Left kidney (tissue), 8 donors: ENCODE data around the gene RBMY1B. TPM values are rescaled to one million over a fixed set of nuclear protein-coding genes. Genes with fewer than 3 reads are reported as not detected.
"Not testable (repeated sequence)": the region's sequence is repeated elsewhere in the genome, so short reads cannot be mapped to it uniquely, and the experiment has no call there.

Experiments
- DNase-seq: peaks from one replicate; pipeline ENCODE4 v3.0.0-alpha.2; 2013
- long read RNA-seq, 8 donors: transcript quantifications; one replicate each; lab custom pipeline, GENCODE V29; 2026
- polyA plus RNA-seq: library from polyadenylated mRNA; unstranded; fragments of 120-200 nt; gene quantifications from one replicate; pipeline ENCODE4 v1.2.1, GENCODE V29; 2013; ENCODE audit not compliant: insufficient read length

The RBMY1B gene
- not detected for polyA plus RNA-seq
- long read RNA-seq, donor 1, result 0 reads
- long read RNA-seq, donor 2, result 0 reads
- long read RNA-seq, donor 3, result 0 reads
- long read RNA-seq, donor 4, result 0 reads
- long read RNA-seq, donor 5, result 0 reads
- long read RNA-seq, donor 6, result 0 reads
- long read RNA-seq, donor 7, result 0 reads
- long read RNA-seq, donor 8, result 0 reads

GRCh38 chrY:21511038-21511437 is at the start of gene RBMY1B:
Gene RBMY1B (plus strand): TSS chrY:21511338. CDS start chrY:21513351, 2,013 bp downstream.
- not testable (repeated sequence) for DNase-seq

GRCh38 chrY:21462915-21463314 is 48.2 kb upstream of the RBMY1B start:
- DNase-seq, result not testable (repeated sequence)

GRCh38 chrY:21482967-21483366 is 28.2 kb upstream of the RBMY1B start:
- no peak for DNase-seq

- not testable (repeated sequence) for DNase-seq
Measured at GRCh38 chrY:21534579-21534978, 23.4 kb downstream of the RBMY1B start, which contains the start of gene RBMY1A1. Gene RBMY1A1 (plus strand): TSS chrY:21534879. CDS start chrY:21536892, 2,013 bp downstream.

- not testable (repeated sequence) for DNase-seq
Measured at GRCh38 chrY:21559316-21559984, 48.3 kb downstream of the RBMY1B start.

Other genes starting within 250 kb of the RBMY1B start
- gene RBMY1A1, start 23.5 kb downstream of the RBMY1B start, polyA plus RNA-seq, result not detected